ENCODE data around the gene CARD10. TPM values are rescaled to one million over a fixed set of nuclear protein-coding genes. Genes with fewer than 3 reads are reported as not detected.

CARD10 gene
- total and polyA plus RNA-seq, 2 of the 13 experiments (the other 11 are each of a cell fraction or from before 2014, with no cell fraction given): 35.2 to 55.8 TPM

- no peak for TF ChIP-seq DMTF1 (CRISPR knock-in tag; IDR thresholded peaks at IDR 0.05)
- TF ChIP-seq RXRB (CRISPR knock-in tag; IDR thresholded peaks at IDR 0.05; ENCODE audit: borderline replicate concordance): peak; percentile 11; the same call in 1 of the 2 replicates
- TF ChIP-seq SIN3A (IDR thresholded peaks at IDR 0.05; ENCODE audit: borderline replicate concordance, low read depth, low read length): no peak
- no peak for TF ChIP-seq ZNF777 (CRISPR knock-in tag; IDR thresholded peaks at IDR 0.05)
- TF ChIP-seq EEA1 (CRISPR knock-in tag; IDR thresholded peaks at IDR 0.05; ENCODE audit: borderline replicate concordance): no peak
- no peak for TF ChIP-seq ZNF577 (CRISPR knock-in tag; IDR thresholded peaks at IDR 0.05; ENCODE audit: borderline replicate concordance, low read depth)
- TF ChIP-seq PRDM15 (CRISPR knock-in tag; IDR thresholded peaks at IDR 0.05): peak; percentile 65
- no peak for TF ChIP-seq U2AF2 (IDR thresholded peaks at IDR 0.05; ENCODE audit: low read depth, low read length)
- TF ChIP-seq ZNF562 (CRISPR knock-in tag; IDR thresholded peaks at IDR 0.05; ENCODE audit: borderline replicate concordance): no peak
- no peak for TF ChIP-seq ZNF143 (CRISPR knock-in tag; IDR thresholded peaks at IDR 0.05)
- TF ChIP-seq MTA3 (CRISPR knock-in tag; IDR thresholded peaks at IDR 0.05): no peak
- TF ChIP-seq ZNF441 (CRISPR knock-in tag; IDR thresholded peaks at IDR 0.05; ENCODE audit: borderline replicate concordance): no peak
- TF ChIP-seq ZNF335 (CRISPR knock-in tag; IDR thresholded peaks at IDR 0.05): no peak
- TF ChIP-seq RBAK (CRISPR knock-in tag; IDR thresholded peaks at IDR 0.05): no peak
- TF ChIP-seq MEIS2 (CRISPR knock-in tag; IDR thresholded peaks at IDR 0.05): no peak
- no peak for TF ChIP-seq NFYC (CRISPR knock-in tag; IDR thresholded peaks at IDR 0.05)
- no peak for TF ChIP-seq ELK4 (CRISPR knock-in tag; IDR thresholded peaks at IDR 0.05; ENCODE audit: borderline replicate concordance)
- TF ChIP-seq AKAP8 (CRISPR knock-in tag; IDR thresholded peaks at IDR 0.05): peak; percentile 60; the same call in 1 of the 2 replicates
- TF ChIP-seq NCOA5 (CRISPR knock-in tag; IDR thresholded peaks at IDR 0.05): no peak
- no peak for TF ChIP-seq ARID5B (CRISPR knock-in tag; IDR thresholded peaks at IDR 0.05)
Measured at GRCh38 chr22:37486224-37486845, 32.9 kb downstream of the CARD10 start, which contains the start of gene MFNG (continued).

All from HepG2 (cell line).